Epithelial cell of prostate (primary cell): Measurements from ENCODE around the gene SLC30A9.

Experiments
- DNase-seq: peaks from one replicate; pipeline ENCODE4 v3.0.0-alpha.2; 2011; ENCODE audit warnings: low read depth, low spot score
- H3K27ac ChIP-seq: fragments of 450-650 bp; 2 replicates; pipeline ENCODE4 v1.5.1; 2017; ENCODE audit warnings: mild to moderate bottlenecking

Gene SLC30A9

GRCh38 chr4:41990365-41991111, at the start of gene SLC30A9:
SLC30A9 (plus strand) TSS chr4:41990530; CDS start chr4:41990652, 122 bp downstream.
- DNase-seq = peak; percentile 74

GRCh38 chr4:41940834-41941233, 49.5 kb upstream of the SLC30A9 start:
- DNase-seq = no peak
- H3K27ac ChIP-seq = no peak overlapping the region

More at GRCh38 chr4:41990365-41991111, at the start of gene SLC30A9:
- peak within 1 kb of the TSS; percentile 63 for H3K27ac ChIP-seq

GRCh38 chr4:41943506-41943905, 46.8 kb upstream of the SLC30A9 start:
- H3K27ac ChIP-seq = no peak overlapping the region
- no peak for DNase-seq

GRCh38 chr4:41944089-41944488, 46.2 kb upstream of the SLC30A9 start:
- no peak overlapping the region for H3K27ac ChIP-seq
- DNase-seq = no peak

GRCh38 chr4:41949531-41949930, 40.8 kb upstream of the SLC30A9 start:
- H3K27ac ChIP-seq = no peak overlapping the region
- DNase-seq = no peak

- no peak for DNase-seq
- H3K27ac ChIP-seq = no peak overlapping the region
Measured at GRCh38 chr4:41957634-41958033, 32.7 kb upstream of the SLC30A9 start.

- no peak for DNase-seq
- no peak overlapping the region for H3K27ac ChIP-seq
Measured at GRCh38 chr4:41963105-41963504, 27.2 kb upstream of the SLC30A9 start.

- no peak overlapping the region for H3K27ac ChIP-seq
- no peak for DNase-seq
Measured at GRCh38 chr4:41964401-41964800, 25.9 kb upstream of the SLC30A9 start.

GRCh38 chr4:41967392-41967791, 22.9 kb upstream of the SLC30A9 start:
- peak; percentile 14 for DNase-seq

GRCh38 chr4:41969671-41970070, 20.7 kb upstream of the SLC30A9 start:
- DNase-seq = no peak
- H3K27ac ChIP-seq = no peak overlapping the region

More at GRCh38 chr4:41967392-41967791, 22.9 kb upstream of the SLC30A9 start:
- peak overlapping the region; percentile 67 for H3K27ac ChIP-seq

- no peak overlapping the region for H3K27ac ChIP-seq
- no peak for DNase-seq
Measured at GRCh38 chr4:41975341-41975740, 15.0 kb upstream of the SLC30A9 start.

GRCh38 chr4:41976775-41977516, 13.4 kb upstream of the SLC30A9 start:
- H3K27ac ChIP-seq = no peak overlapping the region

GRCh38 chr4:41977709-41978108, 12.6 kb upstream of the SLC30A9 start:
- DNase-seq = no peak
- no peak overlapping the region for H3K27ac ChIP-seq

More at GRCh38 chr4:41976775-41977516, 13.4 kb upstream of the SLC30A9 start:
- no peak for DNase-seq

- no peak within 1 kb of the TSS for H3K27ac ChIP-seq
- no peak for DNase-seq
Measured at GRCh38 chr4:41981456-41981855, 8.9 kb upstream of the SLC30A9 start, which contains the start of gene DCAF4L1. DCAF4L1 (plus strand) TSS chr4:41981756; CDS start chr4:41981793, 37 bp downstream.

GRCh38 chr4:41982716-41983115, 7.6 kb upstream of the SLC30A9 start:
- no peak overlapping the region for H3K27ac ChIP-seq
- no peak for DNase-seq

GRCh38 chr4:41985151-41985550, 5.2 kb upstream of the SLC30A9 start:
- no peak overlapping the region for H3K27ac ChIP-seq
- DNase-seq = no peak

GRCh38 chr4:41989994-41990364, 351 bp upstream of the SLC30A9 start:
- no peak for DNase-seq
- H3K27ac ChIP-seq = peak overlapping the region; percentile 63

- DNase-seq = peak; percentile 20
- peak overlapping the region; percentile 63 for H3K27ac ChIP-seq
Measured at GRCh38 chr4:41991916-41992767, 1.8 kb downstream of the SLC30A9 start.

- no peak overlapping the region for H3K27ac ChIP-seq
- no peak for DNase-seq
Measured at GRCh38 chr4:41992967-41993857, 2.9 kb downstream of the SLC30A9 start.
